Activated CD8-positive, alpha-beta memory T cell treated with anti-CD3 and anti-CD28 coated beads, Interleukin-2, amount 50 U/mL, for 48 hours (primary cell): ENCODE measurements around the gene PDE4DIP.
"Not testable (repeated sequence)": the region's sequence is repeated elsewhere in the genome, so short reads cannot be mapped to it uniquely, and the experiment has no call there.

Source experiments
- DNase-seq: peaks from one replicate; pipeline ENCODE4 v3.0.0-alpha.2; 2020

Gene PDE4DIP

GRCh38 chr1:148989378-148989777, 145.2 kb downstream of the PDE4DIP start:
- not testable (repeated sequence) for DNase-seq

GRCh38 chr1:148990233-148990788, 146.1 kb downstream of the PDE4DIP start:
- not testable (repeated sequence) for DNase-seq

GRCh38 chr1:148991818-148992217, 147.6 kb downstream of the PDE4DIP start:
- DNase-seq, result not testable (repeated sequence)

GRCh38 chr1:148992364-148992763, 148.1 kb downstream of the PDE4DIP start:
- not testable (repeated sequence) for DNase-seq

- not testable (repeated sequence) for DNase-seq
Observed at GRCh38 chr1:148996449-148997224, 152.4 kb downstream of the PDE4DIP start.

- DNase-seq, result not testable (repeated sequence)
Observed at GRCh38 chr1:148997405-148997804, 153.2 kb downstream of the PDE4DIP start.

- DNase-seq, result not testable (repeated sequence)
Observed at GRCh38 chr1:149002664-149003063, 158.4 kb downstream of the PDE4DIP start.

GRCh38 chr1:149008326-149008725, 164.1 kb downstream of the PDE4DIP start:
- not testable (repeated sequence) for DNase-seq

GRCh38 chr1:149008769-149009168, 164.5 kb downstream of the PDE4DIP start:
- DNase-seq, result not testable (repeated sequence)

- not testable (repeated sequence) for DNase-seq
Observed at GRCh38 chr1:149009761-149010160, 165.5 kb downstream of the PDE4DIP start.

GRCh38 chr1:149012599-149012998, 168.4 kb downstream of the PDE4DIP start:
- DNase-seq, result not testable (repeated sequence)

- DNase-seq, result not testable (repeated sequence)
Observed at GRCh38 chr1:149013513-149013912, 169.3 kb downstream of the PDE4DIP start.

- not testable (repeated sequence) for DNase-seq
Observed at GRCh38 chr1:149015522-149015921, 171.3 kb downstream of the PDE4DIP start.

- not testable (repeated sequence) for DNase-seq
Observed at GRCh38 chr1:149016626-149017025, 172.4 kb downstream of the PDE4DIP start.

- not testable (repeated sequence) for DNase-seq
Observed at GRCh38 chr1:149018577-149018976, 174.3 kb downstream of the PDE4DIP start.

GRCh38 chr1:149024327-149024726, 180.1 kb downstream of the PDE4DIP start:
- DNase-seq, result not testable (repeated sequence)

GRCh38 chr1:149033916-149034315, 189.7 kb downstream of the PDE4DIP start:
- DNase-seq, result not testable (repeated sequence)

- DNase-seq, result not testable (repeated sequence)
Observed at GRCh38 chr1:149043056-149043455, 198.8 kb downstream of the PDE4DIP start.

- DNase-seq, result not testable (repeated sequence)
Observed at GRCh38 chr1:149064611-149065010, 220.4 kb downstream of the PDE4DIP start.

GRCh38 chr1:149075505-149076127, 231.4 kb downstream of the PDE4DIP start:
- not testable (repeated sequence) for DNase-seq
